Lower leg skin (tissue), 3 donors: ENCODE measurements around the gene BPHL.
"Not testable (repeated sequence)": the region's sequence is repeated elsewhere in the genome, so short reads cannot be mapped to it uniquely, and the experiment has no call there.

Experiments
- POLR2A ChIP-seq, 2 donors: fragments of 450-650 bp; IDR thresholded peaks; one replicate each; pipeline ENCODE4 v1.6.1; 2016 to 2017; ENCODE audit warnings: antibody characterized with exemption in 2 of 2, mild to moderate bottlenecking in 1 of 2, moderate library complexity in 1 of 2
- TF ChIP-seq, protein P1 (sequence below), 3 donors: fragments of 450-650 bp; IDR thresholded peaks; one replicate each; pipeline ENCODE4 v1.5.1; 2016; ENCODE audit warnings: antibody characterized with exemption in 3 of 3, mild to moderate bottlenecking in 3 of 3, moderate library complexity in 2 of 3

DNA sequence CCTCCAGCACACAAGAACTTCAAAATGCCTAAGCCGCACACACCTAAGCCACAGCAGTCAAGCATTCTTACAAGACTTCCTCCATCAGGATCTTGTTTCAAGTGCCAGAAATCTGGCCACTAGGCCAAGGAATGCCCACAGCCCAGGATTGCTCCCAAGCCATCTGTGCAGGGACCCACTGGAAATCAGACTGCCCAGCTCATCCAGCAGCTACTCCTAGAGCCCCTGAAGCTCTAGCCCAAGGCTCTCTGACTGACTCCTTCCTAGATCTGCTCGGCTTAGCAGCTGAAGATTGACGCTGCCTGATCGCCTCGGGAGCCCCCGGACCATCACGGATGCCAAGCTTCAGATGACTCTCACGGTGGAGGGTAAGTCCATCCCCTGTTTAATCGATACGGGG is 49.5 kb downstream of the BPHL start:
- TF ChIP-seq, protein P1, sequence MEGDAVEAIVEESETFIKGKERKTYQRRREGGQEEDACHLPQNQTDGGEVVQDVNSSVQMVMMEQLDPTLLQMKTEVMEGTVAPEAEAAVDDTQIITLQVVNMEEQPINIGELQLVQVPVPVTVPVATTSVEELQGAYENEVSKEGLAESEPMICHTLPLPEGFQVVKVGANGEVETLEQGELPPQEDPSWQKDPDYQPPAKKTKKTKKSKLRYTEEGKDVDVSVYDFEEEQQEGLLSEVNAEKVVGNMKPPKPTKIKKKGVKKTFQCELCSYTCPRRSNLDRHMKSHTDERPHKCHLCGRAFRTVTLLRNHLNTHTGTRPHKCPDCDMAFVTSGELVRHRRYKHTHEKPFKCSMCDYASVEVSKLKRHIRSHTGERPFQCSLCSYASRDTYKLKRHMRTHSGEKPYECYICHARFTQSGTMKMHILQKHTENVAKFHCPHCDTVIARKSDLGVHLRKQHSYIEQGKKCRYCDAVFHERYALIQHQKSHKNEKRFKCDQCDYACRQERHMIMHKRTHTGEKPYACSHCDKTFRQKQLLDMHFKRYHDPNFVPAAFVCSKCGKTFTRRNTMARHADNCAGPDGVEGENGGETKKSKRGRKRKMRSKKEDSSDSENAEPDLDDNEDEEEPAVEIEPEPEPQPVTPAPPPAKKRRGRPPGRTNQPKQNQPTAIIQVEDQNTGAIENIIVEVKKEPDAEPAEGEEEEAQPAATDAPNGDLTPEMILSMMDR (IDR thresholded peaks at IDR 0.05): not testable (repeated sequence)
- not testable (repeated sequence) for TF ChIP-seq POLR2A (IDR thresholded peaks at IDR 0.05)
